Fibroblast of lung (primary cell): ENCODE data around the gene ITSN1. TPM values are rescaled to one million over a fixed set of nuclear protein-coding genes. Genes with fewer than 3 reads are reported as not detected.
"Not testable (repeated sequence)": the region's sequence is repeated elsewhere in the genome, so short reads cannot be mapped to it uniquely, and the experiment has no call there.

Experiments used
- DNase-seq, 2 donors: peaks; one replicate each; pipeline versions ENCODE4 v3.0.0 to v3.0.0-alpha.2; 2010; ENCODE audit warnings: low read depth in 2 of 2
- H2AFZ ChIP-seq: 2 replicates; pipeline ENCODE4 v1.5.1; 2012; ENCODE audit warnings: low read length, control low read depth, inconsistent platforms
- H3K27ac ChIP-seq: 2 replicates; pipeline ENCODE4 v1.5.1; 2011; ENCODE audit warnings: low read length, control low read depth; ENCODE audit not compliant: insufficient read depth
- H3K27me3 ChIP-seq: 2 replicates; pipeline ENCODE4 v1.5.1; 2011; ENCODE audit warnings: mild to moderate bottlenecking, low read length; ENCODE audit not compliant: control insufficient read depth, insufficient read depth
- H3K36me3 ChIP-seq: 2 replicates; pipeline ENCODE4 v1.5.1; 2011; ENCODE audit warnings: low read length; ENCODE audit not compliant: control insufficient read depth, insufficient read depth
- H3K4me1 ChIP-seq: 2 replicates; pipeline ENCODE4 v1.5.1; 2011; ENCODE audit warnings: low read length; ENCODE audit not compliant: control insufficient read depth, insufficient read depth; ENCODE audit errors: extremely low read depth
- H3K4me2 ChIP-seq: 2 replicates; pipeline ENCODE4 v1.5.1; 2011; ENCODE audit warnings: low read length, control low read depth; ENCODE audit not compliant: insufficient read depth; ENCODE audit errors: extremely low read depth
- H3K4me3 ChIP-seq, 4 experiments: fragments of 200-600 bp in 1 of 4; sonication (generic) in 1 of 4; replicated peaks in 1 of 4; 2 replicates each; pipeline ENCODE4 v1.5.1; 2011 to 2016; ENCODE audit warnings: low read length in 4 of 4, low read depth in 3 of 4, mild to moderate bottlenecking in 3 of 4, control low read depth in 2 of 4, inconsistent platforms in 1 of 4, mixed read lengths in 1 of 4; ENCODE audit not compliant: insufficient read depth in 1 of 4; ENCODE audit errors: control extremely low read depth in 1 of 4
- H3K79me2 ChIP-seq: 2 replicates; pipeline ENCODE4 v1.5.1; 2012; ENCODE audit warnings: mild to moderate bottlenecking, low read length, inconsistent platforms; ENCODE audit not compliant: control insufficient read depth, insufficient read depth
- H3K9ac ChIP-seq: 2 replicates; pipeline ENCODE4 v1.5.1; 2011; ENCODE audit warnings: mild to moderate bottlenecking, low read length, control low read depth; ENCODE audit not compliant: insufficient read depth
- H3K9me3 ChIP-seq: 2 replicates; pipeline ENCODE4 v1.5.1; 2012; ENCODE audit warnings: low read depth, low read length; ENCODE audit not compliant: control insufficient read depth, insufficient read depth
- H4K20me1 ChIP-seq: 2 replicates; pipeline ENCODE4 v1.5.1; 2011; ENCODE audit warnings: low read length; ENCODE audit not compliant: control insufficient read depth, insufficient read depth; ENCODE audit errors: extremely low read depth
- CTCF ChIP-seq, 2 donors: IDR thresholded peaks in 1 of 2; conservative IDR thresholded peaks in 1 of 2; 1 replicate in 1 of 2; 2 replicates in 1 of 2; pipeline ENCODE4 v1.5.1; 2011 to 2012; ENCODE audit warnings: low read length in 2 of 2, control low read depth in 1 of 2, inconsistent platforms in 1 of 2, low read depth in 1 of 2, mild to moderate bottlenecking in 1 of 2
- EZH2 ChIP-seq: IDR thresholded peaks from 2 replicates; pipeline ENCODE4 v1.5.1; 2012; ENCODE audit warnings: low read length, control low read depth, mild to moderate bottlenecking; ENCODE audit errors: missing control alignments
- polyA plus RNA-seq, 2 donors: library from polyadenylated mRNA; depleted of rRNA in 1 of 2; stranded (reverse) in 1 of 2; unstranded in 1 of 2; fragments of >200 nt; gene quantifications; 2 replicates each; pipeline ENCODE4 v1.2.1, GENCODE V29; 2011 to 2012; ENCODE audit warnings: missing spikeins in 1 of 2
- total RNA-seq: library from RNA; depleted of rRNA; stranded (reverse); fragments of >200 nt; gene quantifications from 2 replicates; pipeline ENCODE4 v1.2.1, GENCODE V29; 2014

The ITSN1 gene
- total and polyA plus RNA-seq, 2 donors (not counting 1 experiment from before 2014, with no cell fraction given) = 34.7 to 63.1 TPM

- Histone ChIP-seq H3K9ac (no peak overlapping the region), H3K79me2 (no peaks in the 10 kb centered on the region)
- TF ChIP-seq CTCF (conservative IDR thresholded peaks at IDR 0.05 in 1 of 2, IDR thresholded peaks at IDR 0.05 in 1 of 2; ENCODE audit: low read depth in 1 of 2, low read length in 2 of 2) (no peak), EZH2 (no peak)
Measured at GRCh38 chr21:33619726-33620125, 22.6 kb upstream of the ITSN1 start.

GRCh38 chr21:33622253-33622652 is 20.0 kb upstream of the ITSN1 start:
- H4K20me1 ChIP-seq = no peaks in the 10 kb centered on the region
- no peak overlapping the region for H2AFZ ChIP-seq
- H3K79me2 ChIP-seq = no peaks in the 10 kb centered on the region
- H3K27me3 ChIP-seq = no peaks in the 10 kb centered on the region
- no peak overlapping the region for H3K4me2 ChIP-seq
- no peak overlapping the region for H3K27ac ChIP-seq
- H3K9ac ChIP-seq = no peak overlapping the region
- DNase-seq = no peak
- H3K4me1 ChIP-seq = no peaks in the 10 kb centered on the region
- no peaks in the 10 kb centered on the region for H3K9me3 ChIP-seq
- H3K4me3 ChIP-seq = no peak overlapping the region
- TF ChIP-seq EZH2 = no peak
- H3K36me3 ChIP-seq = no peaks in the 10 kb centered on the region

More at GRCh38 chr21:33619726-33620125, 22.6 kb upstream of the ITSN1 start:
- Histone ChIP-seq H3K4me3 (no peak overlapping the region), H3K36me3 (no peaks in the 10 kb centered on the region), H3K27ac (no peak overlapping the region), H3K4me1 (no peaks in the 10 kb centered on the region), H3K4me2 (no peak overlapping the region), H3K27me3 (no peaks in the 10 kb centered on the region), H2AFZ (no peak overlapping the region), H4K20me1 (no peaks in the 10 kb centered on the region), H3K9me3 (no peaks in the 10 kb centered on the region)
- DNase-seq = no peak

- H2AFZ ChIP-seq, H3K36me3 ChIP-seq, H3K4me1 ChIP-seq, H3K4me3 ChIP-seq, H3K9ac ChIP-seq, H3K27ac ChIP-seq, H4K20me1 ChIP-seq, H3K4me2 ChIP-seq, DNase-seq, H3K79me2 ChIP-seq, H3K27me3 ChIP-seq, H3K9me3 ChIP-seq: not testable (repeated sequence)
Measured at GRCh38 chr21:33626151-33626550, 16.1 kb upstream of the ITSN1 start.

- no peak overlapping the region for H3K4me3 ChIP-seq
- no peaks in the 10 kb centered on the region for H3K9me3 ChIP-seq
- H3K27ac ChIP-seq = no peak overlapping the region
- peaks cover 16% of the 10 kb centered on the region for H3K79me2 ChIP-seq
- H4K20me1 ChIP-seq = no peaks in the 10 kb centered on the region
- no peak for TF ChIP-seq CTCF (conservative IDR thresholded peaks at IDR 0.05 in 1 of 2, IDR thresholded peaks at IDR 0.05 in 1 of 2; ENCODE audit: low read depth in 1 of 2, low read length in 2 of 2)
- TF ChIP-seq EZH2 = no peak
- no peaks in the 10 kb centered on the region for H3K27me3 ChIP-seq
- H3K4me1 ChIP-seq = no peaks in the 10 kb centered on the region
- H3K36me3 ChIP-seq = no peaks in the 10 kb centered on the region
- no peak overlapping the region for H3K4me2 ChIP-seq
- no peak overlapping the region for H3K9ac ChIP-seq
- DNase-seq = no peak
- no peak overlapping the region for H2AFZ ChIP-seq
Measured at GRCh38 chr21:33634254-33634653, 8.0 kb upstream of the ITSN1 start.
